Liver (tissue), 9 donors: ENCODE data around the gene FSIP1. TPM values are rescaled to one million over a fixed set of nuclear protein-coding genes. Genes with fewer than 3 reads are reported as not detected.

ENCODE experiments used
- DNase-seq: peaks from one replicate; pipeline ENCODE4 v3.0.0-alpha.2; 2017; ENCODE audit warnings: low spot score
- H3K27ac ChIP-seq, 2 donors: one replicate each; pipeline ENCODE4 v1.7.0; 2013; ENCODE audit warnings: inconsistent platforms in 2 of 2, low read length in 2 of 2, control low read depth in 1 of 2, low read depth in 1 of 2, mild to moderate bottlenecking in 1 of 2
- H3K27me3 ChIP-seq, 4 donors: one replicate each; pipeline versions ENCODE4 v1.6.1 to v1.7.0; 2013; ENCODE audit warnings: low read length in 3 of 4, inconsistent platforms in 1 of 4, mild to moderate bottlenecking in 1 of 4, moderate library complexity in 1 of 4; ENCODE audit not compliant: control insufficient read depth in 4 of 4, insufficient read depth in 4 of 4
- H3K36me3 ChIP-seq, 4 donors: one replicate each; pipeline versions ENCODE4 v1.6.1 to v1.7.0; 2013; ENCODE audit warnings: low read length in 3 of 4, mild to moderate bottlenecking in 3 of 4, low read depth in 1 of 4, moderate library complexity in 1 of 4; ENCODE audit not compliant: control insufficient read depth in 4 of 4, insufficient read depth in 3 of 4
- H3K4me1 ChIP-seq, 4 donors: one replicate each; pipeline versions ENCODE4 v1.6.1 to v1.7.0; 2013; ENCODE audit warnings: low read length in 3 of 4, mild to moderate bottlenecking in 3 of 4, moderate library complexity in 1 of 4; ENCODE audit not compliant: control insufficient read depth in 4 of 4, insufficient read depth in 4 of 4
- H3K4me3 ChIP-seq, 3 donors: one replicate each; pipeline versions ENCODE4 v1.6.1 to v1.7.0; 2013; ENCODE audit warnings: low read length in 3 of 3, control low read depth in 1 of 3, low read depth in 1 of 3, mild to moderate bottlenecking in 1 of 3
- H3K9ac ChIP-seq, 2 donors: one replicate each; pipeline ENCODE4 v1.7.0; 2013; ENCODE audit warnings: low read length in 2 of 2, mild to moderate bottlenecking in 2 of 2, moderate library complexity in 2 of 2, control low read depth in 1 of 2, low read depth in 1 of 2
- H3K9me3 ChIP-seq, 4 donors: one replicate each; pipeline versions ENCODE4 v1.6.1 to v1.7.0; 2013; ENCODE audit warnings: low read length in 3 of 4; ENCODE audit not compliant: control insufficient read depth in 4 of 4
- ATF3 ChIP-seq: IDR thresholded peaks from 2 replicates; pipeline ENCODE4 v1.6.1; 2016; ENCODE audit warnings: antibody characterized with exemption
- CTCF ChIP-seq: fragments of 150-350 bp; IDR thresholded peaks from 2 replicates; pipeline ENCODE4 v1.5.1; 2017; ENCODE audit warnings: improper control_type of control experiment, low read depth, low read length; ENCODE audit not compliant: missing input control
- EGR1 ChIP-seq, 2 donors: IDR thresholded peaks; 2 replicates each; pipeline ENCODE4 v1.6.1; 2016 to 2018; ENCODE audit warnings: antibody characterized with exemption in 2 of 2, low read depth in 2 of 2
- FOXA1 ChIP-seq: IDR thresholded peaks from 2 replicates; pipeline ENCODE4 v1.6.1; 2016; ENCODE audit warnings: antibody characterized with exemption
- GABPA ChIP-seq, 2 donors: IDR thresholded peaks in 1 of 2; conservative IDR thresholded peaks in 1 of 2; 2 replicates each; pipeline ENCODE4 v1.6.1; 2016; ENCODE audit warnings: antibody characterized with exemption in 2 of 2, mild to moderate bottlenecking in 1 of 2, moderate library complexity in 1 of 2
- HNF4A ChIP-seq, 2 donors: conservative IDR thresholded peaks; 2 replicates each; pipeline ENCODE4 v1.6.1; 2016; ENCODE audit warnings: antibody characterized with exemption in 2 of 2, mild to moderate bottlenecking in 2 of 2
- HNF4G ChIP-seq: IDR thresholded peaks from 2 replicates; pipeline ENCODE4 v1.6.1; 2016; ENCODE audit warnings: antibody characterized with exemption
- JUND ChIP-seq, 2 donors: IDR thresholded peaks; 2 replicates each; pipeline ENCODE4 v1.6.1; 2016; ENCODE audit warnings: antibody characterized with exemption in 2 of 2
- MAX ChIP-seq: IDR thresholded peaks from 2 replicates; pipeline ENCODE4 v1.6.1; 2016; ENCODE audit warnings: antibody characterized with exemption
- NR2F2 ChIP-seq: IDR thresholded peaks from 2 replicates; pipeline ENCODE4 v1.6.1; 2016; ENCODE audit warnings: antibody characterized with exemption
- RAD21 ChIP-seq, 2 donors: IDR thresholded peaks; 2 replicates each; pipeline ENCODE4 v1.6.1; 2016; ENCODE audit warnings: antibody characterized with exemption in 2 of 2, mild to moderate bottlenecking in 2 of 2
- REST ChIP-seq: IDR thresholded peaks from 2 replicates; pipeline ENCODE4 v1.6.1; 2016; ENCODE audit warnings: antibody characterized with exemption, mild to moderate bottlenecking
- RXRA ChIP-seq, 2 donors: IDR thresholded peaks; 2 replicates each; pipeline ENCODE4 v1.6.1; 2017 to 2018; ENCODE audit warnings: antibody characterized with exemption in 2 of 2, mild to moderate bottlenecking in 1 of 2
- SP1 ChIP-seq: IDR thresholded peaks from 2 replicates; pipeline ENCODE4 v1.6.1; 2018; ENCODE audit warnings: antibody characterized with exemption, mild to moderate bottlenecking
- TAF1 ChIP-seq: conservative IDR thresholded peaks from 2 replicates; pipeline ENCODE4 v1.6.1; 2016; ENCODE audit warnings: antibody characterized with exemption, mild to moderate bottlenecking
- YY1 ChIP-seq: IDR thresholded peaks from 2 replicates; pipeline ENCODE4 v1.6.1; 2016; ENCODE audit warnings: antibody characterized with exemption, mild to moderate bottlenecking
- ZBTB33 ChIP-seq: IDR thresholded peaks from 2 replicates; pipeline ENCODE4 v1.6.1; 2016; ENCODE audit warnings: antibody characterized with exemption
- WGBS: extraction: QIAGEN DNeasy Blood & Tissue Kit; methylation state at CpG from one replicate; pipeline ENCODE4 v1.1.7; 2013; 5-methylcytosine and 5-hydroxymethylcytosine counted together
- polyA plus RNA-seq, 2 donors: library from polyadenylated mRNA; stranded (reverse) in 1 of 2; unstranded in 1 of 2; fragments of 200-250 nt in 1 of 2; fragments of >200 nt in 1 of 2; fragmentation: Nextera tagmentation in 1 of 2; extraction: Ambion mirVana in 1 of 2; gene quantifications; one replicate each; pipeline versions ENCODE4 v1.2.1 to v1.2.3, GENCODE V29; 2013 to 2015
- total RNA-seq, 2 donors: library from RNA; depleted of rRNA; stranded (reverse); fragments of >200 nt; gene quantifications; one replicate each; pipeline ENCODE4 v1.2.3, GENCODE V29; 2014
- donor health status: healthy.
- donor health status: healthy.
- donor health status: healthy.
- donor health status: healthy.
- donor health status: healthy.

The FSIP1 gene
- total and polyA plus RNA-seq, 4 donors, result 0.05 to 0.29 (median 0.13) TPM

GRCh38 chr15:39761006-39761405 lies 21.6 kb downstream of the FSIP1 start:
- no peak overlapping the region for H3K4me3 ChIP-seq
- H3K27me3 ChIP-seq, result no peaks in the 10 kb centered on the region
- H3K36me3 ChIP-seq, result no peaks in the 10 kb centered on the region
- no peaks in the 10 kb centered on the region for H3K4me1 ChIP-seq
- H3K9me3 ChIP-seq, result no peaks in the 10 kb centered on the region
- no peak for DNase-seq
- no peak overlapping the region for H3K9ac ChIP-seq
- no peak overlapping the region for H3K27ac ChIP-seq
- TF ChIP-seq HNF4A (conservative IDR thresholded peaks at IDR 0.05) (no peak), RXRA (IDR thresholded peaks at IDR 0.05) (no peak), JUND (IDR thresholded peaks at IDR 0.05) (no peak), NR2F2 (no peak), ZBTB33 (no peak), GABPA (IDR thresholded peaks at IDR 0.05 in 1 of 2, conservative IDR thresholded peaks at IDR 0.05 in 1 of 2) (no peak), HNF4G (no peak), FOXA1 (no peak), REST (no peak), ATF3 (no peak), YY1 (no peak), CTCF (no peak)
- WGBS, result 78% methylated on average over 2 of the region's 2 CpGs

GRCh38 chr15:39756806-39757522 lies 25.7 kb downstream of the FSIP1 start:
- DNase-seq, result no peak
- 48% methylated on average over 2 of the region's 2 CpGs for WGBS
- H3K4me3 ChIP-seq, result no peak overlapping the region
- H3K9me3 ChIP-seq, result no peaks in the 10 kb centered on the region
- no peaks in the 10 kb centered on the region for H3K36me3 ChIP-seq
- peaks cover 0 to 8% (median 0%) of the 10 kb centered on the region in 4 donors for H3K27me3 ChIP-seq
- H3K27ac ChIP-seq, result no peak overlapping the region
- no peaks in the 10 kb centered on the region for H3K4me1 ChIP-seq
- H3K9ac ChIP-seq, result no peak overlapping the region
- TF ChIP-seq ATF3 (no peak), GABPA (IDR thresholded peaks at IDR 0.05 in 1 of 2, conservative IDR thresholded peaks at IDR 0.05 in 1 of 2) (no peak), SP1 (no peak), RAD21 (IDR thresholded peaks at IDR 0.05) (peak; percentile 80), MAX (no peak), YY1 (no peak), TAF1 (no peak), HNF4G (no peak), HNF4A (conservative IDR thresholded peaks at IDR 0.05) (no peak), EGR1 (IDR thresholded peaks at IDR 0.05; ENCODE audit: low read depth in 2 of 2) (no peak), RXRA (IDR thresholded peaks at IDR 0.05) (no peak), REST (no peak)
